ENCODE results near the gene HPSE. TPM values are rescaled to one million over a fixed set of nuclear protein-coding genes. Genes with fewer than 3 reads are reported as not detected.
"Not testable (repeated sequence)": the region's sequence is repeated elsewhere in the genome, so short reads cannot be mapped to it uniquely, and the experiment has no call there.

Gene HPSE
- total RNA-seq, 4 donors from 2014 or later = 0.63 to 3.1 (median 1.3) TPM

GRCh38 chr4:83326546-83326945, 8.1 kb downstream of the HPSE start:
- Histone ChIP-seq H3K4me3 (replicated peaks in 1 of 3) (no peak overlapping the region), H3K36me3 (no peaks in the 10 kb centered on the region), H3K27ac (no peak overlapping the region), H3K9me3 (no peaks in the 10 kb centered on the region), H3K4me1 (no peaks in the 10 kb centered on the region), H3K27me3 (no peaks in the 10 kb centered on the region)
- TF ChIP-seq CTCF (IDR thresholded peaks at IDR 0.05) = no peak
- TF ChIP-seq POLR2A (IDR thresholded peaks at IDR 0.05) = no peak
- no peak for DNase-seq
- intact Hi-C loops (cut with DNase I) = no loop called here
- 77 to 87% methylated on average over 8 of the region's 8 CpGs for WGBS, 2 donors

GRCh38 chr4:83325306-83325705, 9.3 kb downstream of the HPSE start:
- H3K4me1 ChIP-seq; H3K9me3 ChIP-seq; H3K36me3 ChIP-seq; intact Hi-C loops (cut with DNase I); H3K27ac ChIP-seq; H3K27me3 ChIP-seq; H3K4me3 ChIP-seq (replicated peaks in 1 of 3); DNase-seq: not testable (repeated sequence)
- WGBS, 2 donors = 90 to 92% methylated on average over 4 of the region's 4 CpGs

GRCh38 chr4:83323136-83323535, 11.5 kb downstream of the HPSE start:
- Histone ChIP-seq H3K27me3 (no peaks in the 10 kb centered on the region), H3K4me1 (no peaks in the 10 kb centered on the region), H3K27ac (no peak overlapping the region), H3K9me3 (no peaks in the 10 kb centered on the region), H3K4me3 (replicated peaks in 1 of 3) (no peak overlapping the region), H3K36me3 (no peaks in the 10 kb centered on the region)
- whole genome bisulfite sequencing, 2 donors = 77 to 81% methylated on average over 3 of the region's 3 CpGs
- TF ChIP-seq POLR2A (IDR thresholded peaks at IDR 0.05) = no peak
- TF ChIP-seq CTCF (IDR thresholded peaks at IDR 0.05) = no peak
- no peak for DNase-seq
- intact Hi-C loops (cut with DNase I) = no loop called here

GRCh38 chr4:83320548-83320947, 14.1 kb downstream of the HPSE start:
- 58 to 68% methylated on average over 5 of the region's 5 CpGs for WGBS, 2 donors
- intact Hi-C loops (cut with DNase I) = no loop called here
- peak; percentile 28 to 34 for DNase-seq
- H3K36me3 ChIP-seq = no peaks in the 10 kb centered on the region
- H3K27ac ChIP-seq = no peak overlapping the region
- no peaks in the 10 kb centered on the region for H3K27me3 ChIP-seq
- no peaks in the 10 kb centered on the region for H3K9me3 ChIP-seq
- no peaks in the 10 kb centered on the region for H3K4me1 ChIP-seq
- H3K4me3 ChIP-seq (replicated peaks in 1 of 3) = no peak overlapping the region
- TF ChIP-seq CTCF (IDR thresholded peaks at IDR 0.05) = no peak

GRCh38 chr4:83318666-83319065, 16.0 kb downstream of the HPSE start:
- 79 to 88% methylated on average over 3 of the region's 3 CpGs for WGBS, 2 donors
- no peaks in the 10 kb centered on the region for H3K4me1 ChIP-seq

More at GRCh38 chr4:83318666-83319065, 16.0 kb downstream of the HPSE start:
- Histone ChIP-seq H3K4me3 (replicated peaks in 1 of 3) (no peak overlapping the region), H3K27ac (no peak overlapping the region), H3K36me3 (no peaks in the 10 kb centered on the region), H3K9me3 (no peaks in the 10 kb centered on the region), H3K27me3 (no peaks in the 10 kb centered on the region)
- TF ChIP-seq POLR2A (IDR thresholded peaks at IDR 0.05) (no peak), CTCF (IDR thresholded peaks at IDR 0.05) (no peak)
- no peak for DNase-seq
- intact Hi-C loops (cut with DNase I) = no loop called here
